H1 (cell line): ENCODE measurements around the gene CDH2. TPM values are rescaled to one million over a fixed set of nuclear protein-coding genes. Genes with fewer than 3 reads are reported as not detected.

Experiments
- CTCF ChIA-PET: fragments of 300-600 bp; sonication (Branson Sonifier 250); formaldehyde crosslinking; loops from one replicate; lab custom pipeline; 2021; ENCODE audit not compliant: partially characterized antibody; lab: Charles Lee
- POLR2A ChIA-PET: fragments of 300-600 bp; sonication (Branson Sonifier 250); formaldehyde crosslinking; loops from one replicate; lab custom pipeline; 2021; ENCODE audit warnings: inconsistent platforms; ENCODE audit not compliant: partially characterized antibody; lab: Charles Lee
- DNase-seq, 2 experiments: peaks; one replicate each; pipeline versions ENCODE4 v3.0.0 to v3.0.0-alpha.2; 2010 to 2022; ENCODE audit warnings: low spot score in 2 of 2, low read depth in 1 of 2, mixed read lengths in 1 of 2
- FAIRE-seq: peaks from 2 replicates; lab custom pipeline; 2011; peaks lifted over from hg19 to GRCh38; lab: Jason Lieb, UNC
- H2AFZ ChIP-seq: 2 replicates; pipeline ENCODE4 v1.8.1; 2012; ENCODE audit warnings: low read length, inconsistent platforms
- H2AK5ac ChIP-seq: 2 replicates; pipeline ENCODE4 v1.6.1; 2013; ENCODE audit warnings: low read depth, low read length
- H2BK120ac ChIP-seq: replicated peaks from 2 replicates; pipeline ENCODE3; 2013; ENCODE audit warnings: low read depth, low read length, inconsistent platforms
- H2BK12ac ChIP-seq: 2 replicates; pipeline ENCODE4 v1.6.1; 2013; ENCODE audit warnings: low read depth, low read length
- H2BK15ac ChIP-seq: 2 replicates; pipeline ENCODE4 v1.6.1; 2013; ENCODE audit warnings: low read length
- H2BK20ac ChIP-seq: 2 replicates; pipeline ENCODE4 v1.6.1; 2013; ENCODE audit warnings: low read length
- H2BK5ac ChIP-seq: 2 replicates; pipeline ENCODE4 v1.6.1; 2013; ENCODE audit warnings: low read depth, low read length
- H3K14ac ChIP-seq: 2 replicates; pipeline ENCODE4 v1.6.1; 2013; ENCODE audit warnings: inconsistent platforms; ENCODE audit not compliant: insufficient read length
- H3K18ac ChIP-seq: 2 replicates; pipeline ENCODE4 v1.6.1; 2013; ENCODE audit warnings: low read length; ENCODE audit errors: extremely low read depth
- H3K23ac ChIP-seq: 2 replicates; pipeline ENCODE4 v1.6.1; 2013; ENCODE audit warnings: inconsistent platforms; ENCODE audit not compliant: insufficient read length
- H3K23me2 ChIP-seq: 2 replicates; pipeline ENCODE4 v1.6.1; 2013; ENCODE audit warnings: low read depth, low read length
- H3K27ac ChIP-seq: 2 replicates; pipeline ENCODE4 v1.6.1; 2011; ENCODE audit warnings: low read depth, low read length, inconsistent platforms
- H3K27me3 ChIP-seq, 4 experiments: replicated peaks in 1 of 4; 1 replicate in 1 of 4; 2 replicates in 3 of 4; pipeline versions ENCODE4 v1.6.1 to v1.8.1; 2011 to 2013; ENCODE audit warnings: low read length in 3 of 4, mild to moderate bottlenecking in 3 of 4, inconsistent platforms in 2 of 4, mixed read lengths in 2 of 4, moderate library complexity in 1 of 4; ENCODE audit not compliant: control insufficient read depth in 3 of 4, insufficient read depth in 3 of 4; ENCODE audit errors: extremely low read depth in 1 of 4
- H3K36me3 ChIP-seq, 4 experiments: 2 replicates each; pipeline versions ENCODE4 v1.6.1 to v1.8.1; 2011 to 2013; ENCODE audit warnings: mild to moderate bottlenecking in 4 of 4, low read length in 3 of 4, moderate library complexity in 2 of 4, control low read depth in 1 of 4, inconsistent platforms in 1 of 4; ENCODE audit not compliant: insufficient read depth in 4 of 4, control insufficient read depth in 2 of 4
- H3K4ac ChIP-seq: replicated peaks from 2 replicates; pipeline ENCODE3; 2013; ENCODE audit warnings: low read length, low read depth, mixed read lengths, inconsistent platforms; ENCODE audit not compliant: insufficient read length
- H3K4me1 ChIP-seq, 4 experiments: replicated peaks in 1 of 4; 1 replicate in 1 of 4; 2 replicates in 3 of 4; pipeline versions ENCODE4 v1.6.1 to v1.8.1; 2011 to 2013; ENCODE audit warnings: low read length in 3 of 4, inconsistent platforms in 2 of 4, mixed read lengths in 1 of 4; ENCODE audit not compliant: insufficient read depth in 4 of 4, control insufficient read depth in 3 of 4
- H3K4me2 ChIP-seq, 2 experiments: 2 replicates each; pipeline versions ENCODE4 v1.6.1 to v1.8.1; 2011 to 2013; ENCODE audit warnings: low read depth in 2 of 2, low read length in 2 of 2, control low read depth in 1 of 2, inconsistent platforms in 1 of 2, mild to moderate bottlenecking in 1 of 2; ENCODE audit not compliant: insufficient read depth in 1 of 2
- H3K4me3 ChIP-seq, 4 experiments: fragments of 200-600, 300-600 bp in 1 of 4; sonication (generic), shearing (Covaris generic), sonication (Bioruptor Twin) in 1 of 4; 2 replicates each; pipeline versions ENCODE4 v1.5.1 to v1.8.1; 2011 to 2016; ENCODE audit warnings: low read length in 4 of 4, low read depth in 3 of 4, control low read depth in 2 of 4, inconsistent platforms in 2 of 4, mild to moderate bottlenecking in 2 of 4, mixed read lengths in 1 of 4, moderate library complexity in 1 of 4; ENCODE audit not compliant: insufficient read depth in 2 of 4; ENCODE audit errors: extremely low read depth in 1 of 4
- H3K56ac ChIP-seq: replicated peaks from 2 replicates; pipeline ENCODE3; 2013; ENCODE audit warnings: low read depth, mild to moderate bottlenecking, mixed read lengths, low read length, inconsistent platforms; ENCODE audit not compliant: insufficient read length
- H3K79me1 ChIP-seq: 2 replicates; pipeline ENCODE4 v1.6.1; 2013; ENCODE audit warnings: low read depth, low read length, control low read depth
- H3K79me2 ChIP-seq, 2 experiments: 2 replicates each; pipeline versions ENCODE4 v1.6.1 to v1.8.1; 2012 to 2013; ENCODE audit warnings: low read length in 2 of 2, mild to moderate bottlenecking in 2 of 2, inconsistent platforms in 1 of 2; ENCODE audit not compliant: insufficient read depth in 2 of 2, control insufficient read depth in 1 of 2
- H3K9ac ChIP-seq, 4 experiments: replicated peaks in 1 of 4; 1 replicate in 1 of 4; 2 replicates in 3 of 4; pipeline versions ENCODE4 v1.6.1 to v1.8.1; 2011 to 2013; ENCODE audit warnings: low read depth in 3 of 4, low read length in 3 of 4, control low read depth in 2 of 4, mild to moderate bottlenecking in 2 of 4, moderate library complexity in 2 of 4, inconsistent platforms in 1 of 4; ENCODE audit errors: extremely low read depth in 1 of 4
- H3K9me3 ChIP-seq, 2 experiments: 2 replicates each; pipeline versions ENCODE4 v1.6.1 to v1.8.1; 2012 to 2013; ENCODE audit warnings: mild to moderate bottlenecking in 2 of 2, moderate library complexity in 2 of 2, control low read depth in 1 of 2, inconsistent platforms in 1 of 2, low read depth in 1 of 2, low read length in 1 of 2, mixed read lengths in 1 of 2; ENCODE audit not compliant: insufficient read depth in 2 of 2
- H4K20me1 ChIP-seq, 2 experiments: replicated peaks in 1 of 2; 2 replicates each; pipeline versions ENCODE3 to v1.8.1; 2011 to 2013; ENCODE audit warnings: inconsistent platforms in 2 of 2, low read length in 2 of 2, mild to moderate bottlenecking in 1 of 2; ENCODE audit not compliant: insufficient read depth in 2 of 2, control insufficient read depth in 1 of 2
- H4K5ac ChIP-seq: 2 replicates; pipeline ENCODE4 v1.6.1; 2013; ENCODE audit warnings: low read length, low read depth, mixed read lengths, inconsistent platforms; ENCODE audit not compliant: insufficient read length
- H4K8ac ChIP-seq: 2 replicates; pipeline ENCODE4 v1.8.0; 2013; ENCODE audit warnings: mild to moderate bottlenecking, moderate library complexity, low read length, inconsistent platforms; ENCODE audit not compliant: insufficient read depth; ENCODE audit errors: extremely low read depth
- H4K91ac ChIP-seq: replicated peaks from 2 replicates; pipeline ENCODE3; 2013; ENCODE audit warnings: low read length, mixed read lengths, inconsistent platforms; ENCODE audit not compliant: insufficient read length
- CBX5 ChIP-seq: fragments of 300-800, 300-1000 bp; sonication (generic); IDR thresholded peaks from 2 replicates; pipeline ENCODE4 v1.7.1; 2016; ENCODE audit warnings: antibody characterized with exemption, low read length, low read depth
- CHD1 ChIP-seq: IDR thresholded peaks from 2 replicates; pipeline ENCODE4 v1.6.1; 2012; ENCODE audit warnings: low read depth, low read length, improper control_type of control experiment
- CREB1 ChIP-seq: IDR thresholded peaks from 2 replicates; pipeline ENCODE4 v1.6.1; 2012; ENCODE audit warnings: inconsistent platforms
- NANOG ChIP-seq: IDR thresholded peaks from 2 replicates; pipeline ENCODE4 v1.6.1; 2011; ENCODE audit warnings: low read length, low read depth, mild to moderate bottlenecking, inconsistent platforms; ENCODE audit not compliant: insufficient read depth, poor library complexity, severe bottlenecking
- WGBS, 2 experiments: shearing (Covaris generic) in 1 of 2; methylation state at CpG; one replicate each; pipeline versions ENCODE4 v1.1.6 to v1.1.7; 2013 to 2015; ENCODE audit warnings: low lambda C conversion rate in 2 of 2, mixed read lengths in 2 of 2, inconsistent platforms in 1 of 2, low coverage in 1 of 2, missing lambda C conversion rate in 1 of 2; ENCODE audit not compliant: insufficient replicate concordance in 2 of 2, insufficient coverage in 1 of 2, insufficient read length in 1 of 2; ENCODE audit errors: extremely low coverage in 1 of 2, missing lambda C conversion rate in 1 of 2; 5-methylcytosine and 5-hydroxymethylcytosine counted together
- polyA plus RNA-seq, 7 experiments: library from polyadenylated mRNA; depleted of rRNA in 3 of 7; stranded (reverse) in 5 of 7; unstranded in 2 of 7; fragments of >200 nt in 5 of 7; fragments of 200-250 nt in 2 of 7; gene quantifications; 1 replicate in 5 of 7; 2 replicates in 1 of 7; 4 replicates in 1 of 7; pipeline versions ENCODE4 v1.2.1 to v1.2.3, GENCODE V29; 2011 to 2013; ENCODE audit warnings: missing spikeins in 2 of 7, mixed read lengths in 2 of 7
- total RNA-seq: library from RNA; stranded (reverse); fragmentation: NEBNext Ultra II Directional; extraction: Animal tissue kit (Norgen Biotek cat#: 25700); gene quantifications from 2 replicates; pipeline ENCODE4 v1.2.1, GENCODE V29; 2021

The CDH2 gene
- total and polyA plus RNA-seq, 2 of the 8 experiments (the other 6 are each of a cell fraction or from before 2014, with no cell fraction given) = 15.0 to 56.5 TPM

DNA sequence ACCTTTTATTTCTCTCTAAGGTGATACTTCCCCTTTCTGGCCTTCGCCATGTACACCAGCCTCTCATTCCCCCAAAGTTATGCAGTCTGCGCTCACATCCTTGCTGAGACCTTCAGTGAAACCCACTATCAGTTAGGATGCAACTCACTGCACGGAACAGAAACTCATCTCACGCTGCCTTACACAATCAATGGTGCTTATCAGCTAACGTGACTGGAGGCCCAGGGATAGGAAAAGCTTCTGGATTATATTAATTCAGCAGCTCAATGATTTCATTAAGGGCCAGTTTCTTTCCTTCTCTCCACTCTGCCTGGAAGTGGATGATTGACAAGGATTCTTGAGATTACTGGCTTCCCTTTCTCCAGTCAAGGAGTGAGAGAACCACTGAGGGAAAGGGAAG is 44.8 kb downstream of the CDH2 start:
- Histone ChIP-seq H3K9me3 (no peaks in the 10 kb centered on the region), H2BK120ac (no peak overlapping the region), H2BK15ac (no peak overlapping the region), H4K5ac (no peak overlapping the region), H3K27ac (no peak overlapping the region), H2BK5ac (no peak overlapping the region), H3K79me2 (no peaks in the 10 kb centered on the region), H4K8ac (no peak overlapping the region), H3K23ac (no peak overlapping the region), H2BK12ac (no peak overlapping the region), H3K4me2 (no peak overlapping the region), H2BK20ac (no peak overlapping the region), H3K23me2 (no peaks in the 10 kb centered on the region), H4K91ac (peak overlapping the region; percentile 20), H3K18ac (no peak overlapping the region), H3K36me3 (no peaks in the 10 kb centered on the region), H3K4ac (no peak overlapping the region), H3K9ac (no peak overlapping the region), H4K20me1 (no peaks in the 10 kb centered on the region), H3K79me1 (no peaks in the 10 kb centered on the region), H3K14ac (no peak overlapping the region), H3K4me1 (peaks cover 0 to 6% (median 0%) of the 10 kb centered on the region in 4 experiments; a peak in 2 of 7 replicates), H2AFZ (no peak overlapping the region), H3K27me3 (no peaks in the 10 kb centered on the region), H3K56ac (no peak overlapping the region), H2AK5ac (no peak overlapping the region), H3K4me3 (no peak overlapping the region)
- no peak for FAIRE-seq
- ChIA-PET CTCF (interaction anchor here (0.5 kb wide), 1 partner anchor 56 kb away, joined by 3 read pairs; no protein-coding TSS in a partner anchor), POLR2A (no interaction called here)
- 93% methylated on average over 5 of the region's 5 CpGs; no CpG with 5 or more reads in 1 of the 2 experiments for WGBS, 2 experiments
- no peak for DNase-seq
- no peak for TF ChIP-seq CHD1
- no peak for TF ChIP-seq CBX5
- no peak for TF ChIP-seq CREB1
- no peak for TF ChIP-seq NANOG
